Measurements from ENCODE around the gene SNX24. TPM values are rescaled to one million over a fixed set of nuclear protein-coding genes. Genes with fewer than 3 reads are reported as not detected.

Gene SNX24
- total and polyA plus RNA-seq, 10 of the 15 experiments (the other 5 are each of a cell fraction or from before 2014, with no cell fraction given): 0.15 to 6.6 (median 4.1) TPM

DNA sequence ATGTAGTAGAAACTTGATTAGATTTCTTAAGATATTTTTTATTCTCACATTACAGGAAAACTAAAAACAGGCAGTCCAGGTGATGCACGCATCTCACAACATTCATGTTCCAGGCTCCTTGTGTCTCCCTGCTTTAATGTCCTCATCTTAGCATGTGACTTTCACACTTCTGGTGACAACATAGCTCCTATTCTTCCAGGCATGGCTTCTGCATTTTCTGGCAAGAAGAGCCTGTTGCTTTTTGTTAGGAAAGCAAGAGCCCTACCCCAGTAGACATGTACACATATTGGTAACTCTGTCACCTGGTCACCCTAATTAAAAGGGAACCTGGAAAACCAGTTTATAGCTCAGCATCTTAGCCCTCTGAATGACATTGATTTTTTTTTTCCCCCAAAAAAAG, 98.6 kb downstream of the SNX24 start:
- intact Hi-C loops (cut with micrococcal nuclease; ENCODE audit: unreplicated experiment): no loop called here
- 100% methylated on average over 1 of the region's 1 CpG for WGBS (ENCODE audit: insufficient coverage, insufficient replicate concordance, low lambda C conversion rate, missing lambda C conversion rate)
- TF ChIP-seq TCF3 (IDR thresholded peaks at IDR 0.05; ENCODE audit: borderline replicate concordance, insufficient read depth, low read depth, low read length): no peak
- no peak for TF ChIP-seq BCL11A (IDR thresholded peaks at IDR 0.05; ENCODE audit: low read depth, low read length)
- TF ChIP-seq POU2F2 (IDR thresholded peaks at IDR 0.05; ENCODE audit: borderline replicate concordance, low read depth, low read length): no peak
- no peak for TF ChIP-seq MEF2B (IDR thresholded peaks at IDR 0.05; ENCODE audit: partially characterized antibody, poor library complexity, severe bottlenecking)
- TF ChIP-seq HDAC2 (IDR thresholded peaks at IDR 0.05): no peak
- no peak for TF ChIP-seq TAF1 (IDR thresholded peaks at IDR 0.05; ENCODE audit: borderline replicate concordance, low read depth, low read length)
- TF ChIP-seq GABPA (IDR thresholded peaks at IDR 0.05; ENCODE audit: low read depth): no peak
- no peak for TF ChIP-seq KDM1A (IDR thresholded peaks at IDR 0.05; ENCODE audit: borderline replicate concordance)
- TF ChIP-seq IKZF2 (IDR thresholded peaks at IDR 0.05): no peak
- no peak for TF ChIP-seq YY1 (IDR thresholded peaks at IDR 0.05; ENCODE audit: low read depth, low read length)
- no peak for TF ChIP-seq KLF5 (IDR thresholded peaks at IDR 0.05; ENCODE audit: partially characterized antibody)
- TF ChIP-seq YBX1 (IDR thresholded peaks at IDR 0.05): no peak
- FAIRE-seq: no peak
- DNase-seq (ENCODE audit: low read depth, low spot score): no peak
- Histone ChIP-seq H3K79me2 (ENCODE audit: control insufficient read depth, insufficient read depth, low read length) (no peaks in the 10 kb centered on the region), H2AFZ (ENCODE audit: control insufficient read depth, low read depth, low read length) (no peak overlapping the region), H3K27ac (ENCODE audit: control insufficient read depth, insufficient read depth) (no peak overlapping the region), H3K4me3 (no peak overlapping the region), H3K9me3 (replicated peaks; ENCODE audit: control insufficient read depth, insufficient read depth, low read length) (no peaks in the 10 kb centered on the region), H3K36me3 (ENCODE audit: control insufficient read depth in 2 of 2, insufficient read depth in 2 of 2, low read length in 1 of 2) (no peaks in the 10 kb centered on the region), H3K27me3 (replicated peaks in 1 of 2; ENCODE audit: control insufficient read depth in 2 of 2, insufficient read depth in 2 of 2, low read length in 1 of 2) (no peaks in the 10 kb centered on the region), H3K4me1 (ENCODE audit: control insufficient read depth, insufficient read depth, low read length) (no peaks in the 10 kb centered on the region), H4K20me1 (ENCODE audit: control insufficient read depth, insufficient read depth) (no peaks in the 10 kb centered on the region), H3K9ac (ENCODE audit: control insufficient read depth, insufficient read depth, low read length) (no peak overlapping the region), H3K4me2 (ENCODE audit: control insufficient read depth, insufficient read depth) (no peak overlapping the region)
- in situ Hi-C loops (cut with MboI): no loop called here
- BruUV-seq (replicated peaks): no TSS peak
- CTCF ChIA-PET: interaction anchor here (0.7 kb wide), 1 partner anchor 41 kb away, joined by 3 read pairs; no protein-coding TSS in a partner anchor
- POLR2A ChIA-PET: no interaction called here
- no peak for ATAC-seq
- SMC1A ChIA-PET (ENCODE audit: uncharacterized antibody, unreplicated experiment): no interaction called here
- RAD21 ChIA-PET (ENCODE audit: unreplicated experiment): no interaction called here
